ENCODE measurements around the gene SDK1. TPM values are rescaled to one million over a fixed set of nuclear protein-coding genes. Genes with fewer than 3 reads are reported as not detected.

The SDK1 gene
- total and polyA plus RNA-seq, 8 donors: 1.6 to 11.2 (median 6.6) TPM

DNA sequence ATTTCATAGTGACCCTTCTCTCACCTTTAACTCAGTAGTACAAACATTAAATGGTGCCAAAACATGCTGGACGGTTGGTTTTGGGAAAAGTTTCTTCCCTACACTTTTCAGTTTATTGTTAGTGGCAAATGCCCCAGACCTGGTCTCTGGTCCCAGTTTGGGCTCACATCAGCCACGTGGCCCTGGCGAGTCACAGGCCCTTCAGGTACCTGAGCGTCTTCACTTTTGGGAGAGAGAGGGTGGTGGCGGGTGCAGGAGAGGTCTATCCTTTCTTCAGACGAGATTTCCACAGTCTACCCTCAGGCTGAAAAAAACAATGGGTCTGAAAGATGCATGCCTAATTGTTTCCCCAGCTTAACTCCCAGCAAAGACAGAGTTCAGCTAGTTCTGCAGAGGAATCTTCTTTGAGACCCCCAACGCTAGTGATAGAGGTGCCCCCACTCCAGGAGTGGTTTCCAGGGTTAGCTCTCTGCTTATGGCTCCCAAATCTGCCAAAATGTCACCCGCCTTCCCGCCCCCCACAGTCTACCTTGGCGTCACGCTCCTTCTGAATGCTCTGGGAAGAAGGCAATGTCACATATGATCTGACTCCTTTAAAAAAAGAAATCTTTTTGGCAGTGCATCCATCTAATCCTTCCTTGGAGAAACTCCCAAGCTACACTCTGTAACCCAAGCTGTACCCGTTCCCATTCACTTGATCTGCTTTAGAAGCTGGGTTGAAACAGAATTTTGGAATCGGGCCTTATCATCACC lies 996.3 kb downstream of the SDK1 start:
- TF ChIP-seq POLR2AphosphoS5 (IDR thresholded peaks at IDR 0.05) (no peak), EP300 (IDR thresholded peaks at IDR 0.05) (no peak), POLR2A (IDR thresholded peaks at IDR 0.05) (no peak)
- TF ChIP-seq, protein P1, sequence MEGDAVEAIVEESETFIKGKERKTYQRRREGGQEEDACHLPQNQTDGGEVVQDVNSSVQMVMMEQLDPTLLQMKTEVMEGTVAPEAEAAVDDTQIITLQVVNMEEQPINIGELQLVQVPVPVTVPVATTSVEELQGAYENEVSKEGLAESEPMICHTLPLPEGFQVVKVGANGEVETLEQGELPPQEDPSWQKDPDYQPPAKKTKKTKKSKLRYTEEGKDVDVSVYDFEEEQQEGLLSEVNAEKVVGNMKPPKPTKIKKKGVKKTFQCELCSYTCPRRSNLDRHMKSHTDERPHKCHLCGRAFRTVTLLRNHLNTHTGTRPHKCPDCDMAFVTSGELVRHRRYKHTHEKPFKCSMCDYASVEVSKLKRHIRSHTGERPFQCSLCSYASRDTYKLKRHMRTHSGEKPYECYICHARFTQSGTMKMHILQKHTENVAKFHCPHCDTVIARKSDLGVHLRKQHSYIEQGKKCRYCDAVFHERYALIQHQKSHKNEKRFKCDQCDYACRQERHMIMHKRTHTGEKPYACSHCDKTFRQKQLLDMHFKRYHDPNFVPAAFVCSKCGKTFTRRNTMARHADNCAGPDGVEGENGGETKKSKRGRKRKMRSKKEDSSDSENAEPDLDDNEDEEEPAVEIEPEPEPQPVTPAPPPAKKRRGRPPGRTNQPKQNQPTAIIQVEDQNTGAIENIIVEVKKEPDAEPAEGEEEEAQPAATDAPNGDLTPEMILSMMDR (IDR thresholded peaks at IDR 0.05): no peak
- 73 to 81% (median 73%) methylated on average over 13 of the region's 13 CpGs for WGBS, 5 donors
- H3K27me3 ChIP-seq: no peaks in the 10 kb centered on the region
- no peak for DNase-seq
- H3K4me3 ChIP-seq: no peak overlapping the region
- H3K4me1 ChIP-seq: no peaks in the 10 kb centered on the region
- peaks cover 0 to 23% (median 16%) of the 10 kb centered on the region in 4 donors for H3K9me3 ChIP-seq
- no peak overlapping the region for H3K27ac ChIP-seq
- no peaks in the 10 kb centered on the region for H3K36me3 ChIP-seq
- intact Hi-C loops (cut with DNase I; ENCODE audit: low total_unique reads): no loop called here

DNA sequence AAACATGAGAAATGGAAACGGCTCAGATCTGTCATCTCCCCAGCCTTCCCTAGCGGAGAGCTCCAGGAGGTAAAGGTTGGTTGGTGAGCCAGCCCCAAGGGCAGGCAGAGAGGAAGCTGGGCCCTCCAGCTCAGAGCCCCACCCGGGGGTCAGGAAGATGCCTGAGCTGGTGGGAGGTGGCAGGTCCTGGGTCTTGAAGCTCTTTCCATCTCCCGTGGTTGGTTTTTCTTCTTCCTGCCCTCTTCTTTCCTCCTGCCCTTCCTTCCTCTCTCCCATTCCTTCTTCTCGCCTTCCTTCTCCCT lies 996.8 kb downstream of the SDK1 start:
- Histone ChIP-seq H3K9me3 (peaks cover 0 to 18% (median 11%) of the 10 kb centered on the region in 4 donors), H3K27ac (no peak overlapping the region), H3K27me3 (no peaks in the 10 kb centered on the region), H3K36me3 (no peaks in the 10 kb centered on the region), H3K4me3 (no peak overlapping the region), H3K4me1 (no peaks in the 10 kb centered on the region)
- no peak for TF ChIP-seq POLR2AphosphoS5 (IDR thresholded peaks at IDR 0.05)
- no peak for DNase-seq
- intact Hi-C loops (cut with DNase I; ENCODE audit: low total_unique reads): no loop called here
- WGBS, 5 donors: 68 to 80% (median 72%) methylated on average over 5 of the region's 5 CpGs

DNA sequence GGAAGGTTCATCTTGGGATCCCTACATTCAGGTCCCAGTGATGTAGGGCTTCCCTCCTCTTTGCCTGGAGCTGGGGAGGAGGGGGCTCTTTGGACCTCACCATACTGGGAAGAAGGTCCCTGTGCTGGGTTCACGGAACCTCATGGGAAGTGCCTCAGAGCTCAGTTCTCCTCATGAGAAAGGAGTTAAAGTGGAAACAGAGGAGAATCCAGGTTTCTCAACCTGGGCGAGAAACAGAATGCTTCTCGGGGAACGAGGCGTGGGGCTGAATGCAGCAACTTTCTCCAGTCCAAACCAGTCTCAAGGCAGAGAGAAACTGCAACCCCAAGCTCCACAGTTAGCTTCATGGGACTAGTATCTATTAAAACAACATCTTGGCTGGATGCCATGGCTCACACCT lies 998.4 kb downstream of the SDK1 start:
- 84 to 92% (median 87%) methylated on average over 5 of the region's 5 CpGs for WGBS, 5 donors
- Histone ChIP-seq H3K27me3 (no peaks in the 10 kb centered on the region), H3K36me3 (no peaks in the 10 kb centered on the region), H3K4me3 (no peak overlapping the region), H3K9me3 (peaks cover 0 to 3% (median 0%) of the 10 kb centered on the region in 4 donors), H3K4me1 (no peaks in the 10 kb centered on the region), H3K27ac (no peak overlapping the region)
- intact Hi-C loops (cut with DNase I; ENCODE audit: low total_unique reads): no loop called here
- TF ChIP-seq POLR2A (IDR thresholded peaks at IDR 0.05) (no peak), EP300 (IDR thresholded peaks at IDR 0.05) (no peak), POLR2AphosphoS5 (IDR thresholded peaks at IDR 0.05) (no peak)
- TF ChIP-seq, protein P1 (IDR thresholded peaks at IDR 0.05): no peak
- no peak for DNase-seq

DNA sequence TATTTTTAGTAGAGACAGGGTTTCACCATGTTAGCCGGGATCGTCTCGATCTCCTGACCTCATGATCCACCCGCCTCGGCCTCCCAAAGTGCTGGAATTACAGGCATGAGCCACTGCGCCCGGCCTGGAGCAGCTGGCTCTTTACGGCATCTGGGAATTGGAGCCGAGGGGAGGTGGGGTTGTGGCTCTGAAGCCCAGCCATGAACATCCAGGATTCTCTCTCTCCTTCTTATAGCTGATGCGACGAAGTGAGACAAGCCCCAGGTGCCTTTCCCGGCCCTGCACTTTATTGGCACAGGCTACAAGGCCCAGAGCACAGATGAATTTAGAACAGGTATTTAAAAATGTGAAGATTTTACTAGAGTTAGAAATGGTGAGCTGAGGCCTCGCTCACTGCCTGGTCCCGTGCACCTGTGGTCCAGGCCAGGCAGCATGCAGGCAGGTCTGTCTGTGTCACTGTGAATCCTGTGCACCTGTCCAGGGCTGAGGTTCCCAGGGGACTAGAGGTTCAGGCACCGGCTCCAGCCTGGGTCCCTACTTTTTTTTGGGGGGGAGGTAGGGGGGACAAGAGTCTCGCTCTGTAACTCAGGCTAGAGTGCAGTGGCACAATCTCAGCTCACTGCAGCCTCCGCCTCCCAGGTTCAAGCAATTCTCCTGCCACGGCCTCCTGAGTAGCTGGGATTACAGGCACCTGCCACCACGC lies 1001.3 kb downstream of the SDK1 start:
- Histone ChIP-seq H3K9me3 (no peaks in the 10 kb centered on the region), H3K27me3 (peaks cover 0 to under 1% (median 0%) of the 10 kb centered on the region in 3 donors), H3K27ac (no peak overlapping the region), H3K4me1 (no peaks in the 10 kb centered on the region), H3K36me3 (no peaks in the 10 kb centered on the region), H3K4me3 (no peak overlapping the region)
- DNase-seq: no peak
- 90 to 96% (median 94%) methylated on average over 19 of the region's 19 CpGs for WGBS, 5 donors
- intact Hi-C loops (cut with DNase I; ENCODE audit: low total_unique reads): no loop called here
- TF ChIP-seq POLR2AphosphoS5 (IDR thresholded peaks at IDR 0.05) (no peak), EP300 (IDR thresholded peaks at IDR 0.05) (no peak), POLR2A (IDR thresholded peaks at IDR 0.05) (no peak)
- TF ChIP-seq, protein P1 (IDR thresholded peaks at IDR 0.05): no peak
